B cell (primary cell): ENCODE data around the gene ANKRD40CL. TPM values are rescaled to one million over a fixed set of nuclear protein-coding genes. Genes with fewer than 3 reads are reported as not detected.

Source experiments
- ATAC-seq: fragments of 200-7000 bp; cut with Tn5 transposase; one replicate; pipeline ENCODE4 v1.10.0; 2021; ENCODE audit warnings: low read depth, mild to moderate bottlenecking, moderate number of reproducible peaks, moderate library complexity
- CTCF ChIA-PET: fragments of 350-600 bp; sonication (Branson Sonifier 250); formaldehyde crosslinking; loops from one replicate; lab custom pipeline; 2021; ENCODE audit warnings: antibody characterized with exemption, inconsistent platforms; lab: Charles Lee
- POLR2A ChIA-PET: fragments of 350-600 bp; sonication (Branson Sonifier 250); formaldehyde crosslinking; loops from one replicate; lab custom pipeline; 2021; ENCODE audit warnings: antibody characterized with exemption; lab: Charles Lee
- DNase-seq: peaks from one replicate; pipeline ENCODE4 v3.0.0; 2013
- H2AFZ ChIP-seq: 2 replicates; pipeline ENCODE4 v1.6.1; 2012; ENCODE audit warnings: mild to moderate bottlenecking, low read depth, low read length; ENCODE audit not compliant: insufficient read depth, poor library complexity, severe bottlenecking
- H3K27ac ChIP-seq, 2 donors: 1 replicate in 1 of 2; 2 replicates in 1 of 2; pipeline ENCODE4 v1.5.1; 2012 to 2013; ENCODE audit warnings: low read length in 2 of 2, mild to moderate bottlenecking in 2 of 2, moderate library complexity in 1 of 2
- H3K27me3 ChIP-seq, 4 experiments: fragments of 200-600 bp in 1 of 4; sonication (generic) in 1 of 4; replicated peaks in 1 of 4; 1 replicate in 2 of 4; 2 replicates in 2 of 4; pipeline versions ENCODE4 v1.6.1 to v1.7.0; 2013 to 2016; ENCODE audit warnings: low read length in 3 of 4, mild to moderate bottlenecking in 2 of 4, mixed read lengths in 1 of 4, moderate library complexity in 1 of 4; ENCODE audit not compliant: insufficient read depth in 4 of 4, control insufficient read depth in 3 of 4; ENCODE audit errors: control extremely low read depth in 1 of 4
- H3K36me3 ChIP-seq, 2 experiments: replicated peaks in 1 of 2; 1 replicate in 1 of 2; 2 replicates in 1 of 2; pipeline versions ENCODE4 v1.6.1 to v1.7.1; 2013; ENCODE audit warnings: low read length in 1 of 2; ENCODE audit not compliant: insufficient read depth in 2 of 2, control insufficient read depth in 1 of 2; ENCODE audit errors: control extremely low read depth in 1 of 2, extremely low read depth in 1 of 2
- H3K4me1 ChIP-seq, 2 donors: fragments of 200-600 bp in 1 of 2; sonication (generic) in 1 of 2; 1 replicate in 1 of 2; 2 replicates in 1 of 2; pipeline versions ENCODE4 v1.5.1 to v1.6.1; 2013 to 2017; ENCODE audit warnings: low read length in 2 of 2; ENCODE audit not compliant: control insufficient read depth in 2 of 2, insufficient read depth in 2 of 2
- H3K4me2 ChIP-seq: replicated peaks from 2 replicates; pipeline ENCODE3; 2012; ENCODE audit warnings: mild to moderate bottlenecking, low read depth, low read length; ENCODE audit not compliant: poor library complexity, severe bottlenecking
- H3K4me3 ChIP-seq, 5 experiments: fragments of 200-600 bp in 1 of 5; sonication (generic) in 1 of 5; 1 replicate in 3 of 5; 2 replicates in 2 of 5; pipeline versions ENCODE4 v1.5.1 to v1.7.0; 2011 to 2016; ENCODE audit warnings: low read length in 4 of 5, mild to moderate bottlenecking in 4 of 5, low read depth in 2 of 5, control low read depth in 1 of 5, moderate library complexity in 1 of 5; ENCODE audit not compliant: insufficient read depth in 1 of 5; ENCODE audit errors: control extremely low read depth in 1 of 5, extremely low read depth in 1 of 5
- H3K79me2 ChIP-seq: fragments of 200-600 bp; sonication (generic); one replicate; pipeline ENCODE4 v1.6.0; 2016; ENCODE audit warnings: low read length; ENCODE audit not compliant: control insufficient read depth, insufficient read depth
- H3K9ac ChIP-seq: fragments of 200-600 bp; sonication (generic); 2 replicates; pipeline ENCODE4 v1.6.1; 2017; ENCODE audit warnings: mild to moderate bottlenecking, low read length, moderate library complexity
- H3K9me3 ChIP-seq, 3 donors: one replicate each; pipeline versions ENCODE4 v1.6.1 to v1.7.1; 2013; ENCODE audit warnings: low read length in 2 of 3; ENCODE audit not compliant: control insufficient read depth in 2 of 3, insufficient read depth in 1 of 3; ENCODE audit errors: control extremely low read depth in 1 of 3
- H4K20me1 ChIP-seq: 2 replicates; pipeline ENCODE4 v1.6.0; 2012; ENCODE audit warnings: mild to moderate bottlenecking, low read length; ENCODE audit not compliant: insufficient read depth, control insufficient read depth, poor library complexity, severe bottlenecking
- H3K27ac Mint-ChIP-seq: one replicate; pipeline ENCODE4 v1.8.0; 2021; ENCODE audit warnings: mixed read lengths
- H3K27me3 Mint-ChIP-seq: one replicate; pipeline ENCODE4 v1.8.0; 2021; ENCODE audit warnings: mixed read lengths
- H3K4me1 Mint-ChIP-seq: one replicate; pipeline ENCODE4 v1.8.0; 2021; ENCODE audit warnings: mixed read lengths
- H3K4me3 Mint-ChIP-seq: one replicate; pipeline ENCODE4 v1.8.0; 2021; ENCODE audit warnings: mixed read lengths
- H3K9me3 Mint-ChIP-seq: one replicate; pipeline ENCODE4 v1.8.0; 2022; ENCODE audit warnings: mixed read lengths; ENCODE audit not compliant: insufficient read depth
- EZH2 ChIP-seq: IDR thresholded peaks from 2 replicates; pipeline ENCODE4 v1.6.1; 2012; ENCODE audit warnings: borderline replicate concordance, low read depth, mild to moderate bottlenecking, moderate library complexity, low read length; ENCODE audit not compliant: insufficient read depth, poor library complexity, severe bottlenecking
- whole genome bisulfite sequencing: methylation state at CpG from one replicate; pipeline ENCODE4 v1.1.5; 2013; ENCODE audit warnings: missing lambda C conversion rate; ENCODE audit not compliant: insufficient coverage; 5-methylcytosine and 5-hydroxymethylcytosine counted together
- intact Hi-C: fragments of 100-400 bp; cut with micrococcal nuclease; formaldehyde crosslinking; loops from one replicate; pipeline ENCODE4 v1.10.0; 2022
- polyA plus RNA-seq: library from polyadenylated mRNA; depleted of rRNA; stranded (reverse); fragments of >200 nt; gene quantifications from 2 replicates; pipeline ENCODE4 v1.2.3, GENCODE V29; 2012
- total RNA-seq, 2 donors: library from RNA; stranded (reverse); fragments of 120-200 nt in 1 of 2; gene quantifications; 1 replicate in 1 of 2; 2 replicates in 1 of 2; pipeline versions ENCODE4 v1.2.3 to v1.2.4, GENCODE V29; 2013 to 2022
- TF ChIP-seq, protein P1 (sequence below): fragments of 200-600 bp; IDR thresholded peaks from one replicate; pipeline ENCODE4 v1.8.0; 2022; ENCODE audit warnings: antibody characterized with exemption, mild to moderate bottlenecking

Gene ANKRD40CL
- total and polyA plus RNA-seq, 2 donors (not counting 1 experiment from before 2014, with no cell fraction given), result not detected

DNA sequence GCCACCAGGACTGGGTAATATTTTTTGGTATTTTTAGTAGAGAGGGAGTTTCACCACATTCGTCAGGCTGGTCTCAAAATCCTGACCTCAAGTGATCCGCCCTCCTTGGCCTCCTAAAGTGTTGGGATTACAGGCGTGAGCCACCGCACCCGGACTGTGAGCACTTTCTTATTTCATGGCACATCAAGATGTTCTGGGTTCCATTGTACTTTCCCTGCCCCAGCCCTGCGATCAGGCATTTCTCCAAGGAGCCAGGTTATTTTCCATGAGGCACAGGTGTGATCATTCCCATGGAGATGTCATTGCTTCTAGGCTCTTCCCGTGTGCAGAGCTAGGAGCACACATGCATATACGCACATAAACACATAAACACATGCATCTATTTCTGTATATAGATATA, 2.6 kb upstream of the ANKRD40CL start:
- intact Hi-C loops, result no loop called here
- H3K9ac ChIP-seq, result no peak overlapping the region
- no peak overlapping the region for H3K4me3 ChIP-seq
- no peak for DNase-seq
- H3K27me3 ChIP-seq, result no peaks in the 10 kb centered on the region
- H3K4me1 ChIP-seq, result peaks cover 12 to 15% of the 10 kb centered on the region in 2 donors
- no peaks in the 10 kb centered on the region for H3K27me3 Mint-ChIP-seq
- H3K79me2 ChIP-seq, result no peaks in the 10 kb centered on the region
- H3K4me2 ChIP-seq, result no peak overlapping the region
- ChIA-PET CTCF (interaction anchor here (0.6 kb wide), 1 partner anchor 38 kb away, joined by 3 read pairs; no protein-coding TSS in a partner anchor), POLR2A (no interaction called here)
- H3K9me3 Mint-ChIP-seq, result no peaks in the 10 kb centered on the region
- H3K36me3 ChIP-seq, result no peaks in the 10 kb centered on the region
- 97% methylated on average over 6 of the region's 8 CpGs for WGBS
- no peak for ATAC-seq
- TF ChIP-seq EZH2, result no peak
- TF ChIP-seq, protein P1, sequence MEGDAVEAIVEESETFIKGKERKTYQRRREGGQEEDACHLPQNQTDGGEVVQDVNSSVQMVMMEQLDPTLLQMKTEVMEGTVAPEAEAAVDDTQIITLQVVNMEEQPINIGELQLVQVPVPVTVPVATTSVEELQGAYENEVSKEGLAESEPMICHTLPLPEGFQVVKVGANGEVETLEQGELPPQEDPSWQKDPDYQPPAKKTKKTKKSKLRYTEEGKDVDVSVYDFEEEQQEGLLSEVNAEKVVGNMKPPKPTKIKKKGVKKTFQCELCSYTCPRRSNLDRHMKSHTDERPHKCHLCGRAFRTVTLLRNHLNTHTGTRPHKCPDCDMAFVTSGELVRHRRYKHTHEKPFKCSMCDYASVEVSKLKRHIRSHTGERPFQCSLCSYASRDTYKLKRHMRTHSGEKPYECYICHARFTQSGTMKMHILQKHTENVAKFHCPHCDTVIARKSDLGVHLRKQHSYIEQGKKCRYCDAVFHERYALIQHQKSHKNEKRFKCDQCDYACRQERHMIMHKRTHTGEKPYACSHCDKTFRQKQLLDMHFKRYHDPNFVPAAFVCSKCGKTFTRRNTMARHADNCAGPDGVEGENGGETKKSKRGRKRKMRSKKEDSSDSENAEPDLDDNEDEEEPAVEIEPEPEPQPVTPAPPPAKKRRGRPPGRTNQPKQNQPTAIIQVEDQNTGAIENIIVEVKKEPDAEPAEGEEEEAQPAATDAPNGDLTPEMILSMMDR, result no peak
- no peak overlapping the region for H3K27ac ChIP-seq
- H3K4me3 Mint-ChIP-seq, result no peak overlapping the region
- H4K20me1 ChIP-seq, result no peaks in the 10 kb centered on the region
- H3K4me1 Mint-ChIP-seq, result peaks cover 24% of the 10 kb centered on the region
- H3K27ac Mint-ChIP-seq, result no peak overlapping the region
- H3K9me3 ChIP-seq, result no peaks in the 10 kb centered on the region
- no peak overlapping the region for H2AFZ ChIP-seq

DNA sequence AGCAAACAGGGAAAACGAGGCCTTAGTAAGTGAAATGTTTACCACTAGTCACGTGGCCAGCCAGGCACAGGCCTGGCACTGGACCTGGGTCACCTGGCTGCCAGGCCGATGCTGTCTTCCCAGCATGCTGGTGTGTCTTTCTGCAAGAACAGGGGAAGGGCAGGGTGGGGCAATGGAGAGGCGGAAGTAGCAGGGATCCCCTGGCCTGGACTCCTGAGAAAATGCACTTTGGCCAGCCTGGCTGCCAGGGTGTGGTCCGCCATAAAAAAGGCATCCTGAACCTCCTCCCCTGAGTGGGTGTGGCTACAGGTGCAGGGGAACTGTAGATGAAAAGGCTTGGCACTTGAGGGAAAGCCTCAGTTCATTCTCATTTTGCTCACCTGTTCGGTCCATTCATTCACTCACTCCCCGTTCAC, 1.0 kb upstream of the ANKRD40CL start:
- H3K9ac ChIP-seq, result no peak overlapping the region
- H3K27me3 ChIP-seq, result no peaks in the 10 kb centered on the region
- no peak overlapping the region for H3K4me2 ChIP-seq
- H3K27ac ChIP-seq, result no peak overlapping the region
- H3K4me3 ChIP-seq, result no peak overlapping the region
- DNase-seq, result no peak
- H3K9me3 Mint-ChIP-seq, result no peaks in the 10 kb centered on the region
- H3K4me3 Mint-ChIP-seq, result no peak overlapping the region
- TF ChIP-seq, protein P1, result no peak
- TF ChIP-seq EZH2, result no peak
- 82% methylated on average over 6 of the region's 7 CpGs for WGBS
- H3K27me3 Mint-ChIP-seq, result no peaks in the 10 kb centered on the region
- H2AFZ ChIP-seq, result no peak overlapping the region
- no peaks in the 10 kb centered on the region for H4K20me1 ChIP-seq
- H3K9me3 ChIP-seq, result no peaks in the 10 kb centered on the region
- ChIA-PET POLR2A (no interaction called here), CTCF (interaction anchor here (1.7 kb wide), 1 partner anchor 15 kb away, joined by 8 read pairs; no protein-coding TSS in a partner anchor)
- no peak for ATAC-seq
- no peaks in the 10 kb centered on the region for H3K79me2 ChIP-seq
- H3K27ac Mint-ChIP-seq, result no peak overlapping the region
- peaks cover 36% of the 10 kb centered on the region for H3K4me1 Mint-ChIP-seq
- intact Hi-C loops, result no loop called here
- H3K4me1 ChIP-seq, result peaks cover 27 to 30% of the 10 kb centered on the region in 2 donors
- no peaks in the 10 kb centered on the region for H3K36me3 ChIP-seq
